Tibial nerve (tissue), 4 donors: ENCODE results near the gene ELP5. TPM values are rescaled to one million over a fixed set of nuclear protein-coding genes. Genes with fewer than 3 reads are reported as not detected.

Experiments used
- DNase-seq, 2 donors: peaks; one replicate each; pipeline ENCODE4 v3.0.0-alpha.2; 2019; ENCODE audit warnings: low spot score in 2 of 2
- H3K27ac ChIP-seq, 4 donors: fragments of 200-600 bp; sonication (generic) in 3 of 4; one replicate each; pipeline ENCODE4 v1.5.1; 2017 to 2019; ENCODE audit warnings: mild to moderate bottlenecking in 1 of 4
- H3K27me3 ChIP-seq, 2 donors: fragments of 200-600 bp; sonication (generic) in 1 of 2; one replicate each; pipeline versions ENCODE4 v1.5.1 to v1.6.0; 2017 to 2019
- H3K36me3 ChIP-seq, 3 donors: fragments of 200-600 bp; sonication (generic); one replicate each; pipeline ENCODE4 v1.5.1; 2018 to 2019
- H3K4me1 ChIP-seq, 4 donors: fragments of 200-600 bp; sonication (generic) in 3 of 4; one replicate each; pipeline ENCODE4 v1.5.1; 2017 to 2019
- H3K4me3 ChIP-seq, 4 donors: fragments of 200-600 bp; sonication (generic) in 3 of 4; one replicate each; pipeline ENCODE4 v1.5.1; 2017 to 2019; ENCODE audit warnings: mild to moderate bottlenecking in 1 of 4, moderate library complexity in 1 of 4
- H3K9me3 ChIP-seq, 4 donors: fragments of 200-600 bp; sonication (generic) in 3 of 4; one replicate each; pipeline ENCODE4 v1.5.1; 2017 to 2019
- EP300 ChIP-seq, 2 donors: sonication (generic); formaldehyde crosslinking; IDR thresholded peaks; one replicate each; pipeline ENCODE4 v1.6.1; 2017; ENCODE audit warnings: antibody characterized with exemption in 2 of 2, mild to moderate bottlenecking in 1 of 2
- POLR2A ChIP-seq, 2 donors: fragments of 450-650 bp; IDR thresholded peaks; one replicate each; pipeline ENCODE4 v1.6.1; 2017; ENCODE audit warnings: antibody characterized with exemption in 2 of 2, mild to moderate bottlenecking in 2 of 2, moderate library complexity in 2 of 2
- WGBS, 2 donors: methylation state at CpG; one replicate each; pipeline ENCODE4 v1.1.5; 2018; 5-methylcytosine and 5-hydroxymethylcytosine counted together
- total RNA-seq, 4 donors: library from RNA; depleted of rRNA; stranded (reverse); fragments of >200 nt; gene quantifications; one replicate each; pipeline ENCODE4 v1.1.0, GENCODE V29; 2016
- TF ChIP-seq, protein P1 (sequence below), 5 experiments: fragments of 200-600 bp in 3 of 5; fragments of 450-650 bp in 2 of 5; sonication (generic) in 3 of 5; IDR thresholded peaks; one replicate each; pipeline ENCODE4 v1.5.1; 2016 to 2019; ENCODE audit warnings: antibody characterized with exemption in 5 of 5, mild to moderate bottlenecking in 3 of 5, moderate library complexity in 2 of 5

ELP5 gene
- total RNA-seq, 4 donors from 2014 or later, result 21.9 to 28.7 (median 25.0) TPM

DNA sequence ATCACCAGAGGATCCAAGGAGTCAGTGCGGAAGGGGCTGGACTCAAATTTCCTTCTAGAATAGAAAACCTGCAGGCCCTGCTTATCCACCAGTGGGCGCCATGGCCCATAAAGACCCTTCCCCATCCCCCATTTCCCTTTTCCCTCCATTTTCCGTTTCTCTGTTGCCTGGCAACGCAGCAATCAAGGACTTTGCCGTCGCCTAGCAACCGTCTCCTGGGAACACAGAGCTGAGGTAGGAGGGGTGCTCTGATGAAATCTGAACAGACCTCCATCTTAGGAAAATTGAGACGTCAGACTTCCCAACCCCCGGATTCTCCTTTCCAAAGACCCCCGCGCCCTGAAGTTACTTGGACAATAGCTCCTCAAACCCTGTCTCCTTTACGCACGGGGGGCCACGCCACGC lies 38.1 kb upstream of the ELP5 start:
- Histone ChIP-seq H3K4me1 (peaks cover 0 to 58% (median 28%) of the 10 kb centered on the region in 4 donors), H3K27ac (peak overlapping the region in 3 of 4 donors; percentile 51 to 98 (median 97)), H3K4me3 (peak overlapping the region; percentile 28 to 54 (median 41)), H3K36me3 (no peaks in the 10 kb centered on the region), H3K27me3 (peaks cover 0 to 11% of the 10 kb centered on the region in 2 donors), H3K9me3 (no peaks in the 10 kb centered on the region)
- 5% methylated on average over 15 of the region's 15 CpGs for WGBS, 2 donors
- TF ChIP-seq, protein P1, sequence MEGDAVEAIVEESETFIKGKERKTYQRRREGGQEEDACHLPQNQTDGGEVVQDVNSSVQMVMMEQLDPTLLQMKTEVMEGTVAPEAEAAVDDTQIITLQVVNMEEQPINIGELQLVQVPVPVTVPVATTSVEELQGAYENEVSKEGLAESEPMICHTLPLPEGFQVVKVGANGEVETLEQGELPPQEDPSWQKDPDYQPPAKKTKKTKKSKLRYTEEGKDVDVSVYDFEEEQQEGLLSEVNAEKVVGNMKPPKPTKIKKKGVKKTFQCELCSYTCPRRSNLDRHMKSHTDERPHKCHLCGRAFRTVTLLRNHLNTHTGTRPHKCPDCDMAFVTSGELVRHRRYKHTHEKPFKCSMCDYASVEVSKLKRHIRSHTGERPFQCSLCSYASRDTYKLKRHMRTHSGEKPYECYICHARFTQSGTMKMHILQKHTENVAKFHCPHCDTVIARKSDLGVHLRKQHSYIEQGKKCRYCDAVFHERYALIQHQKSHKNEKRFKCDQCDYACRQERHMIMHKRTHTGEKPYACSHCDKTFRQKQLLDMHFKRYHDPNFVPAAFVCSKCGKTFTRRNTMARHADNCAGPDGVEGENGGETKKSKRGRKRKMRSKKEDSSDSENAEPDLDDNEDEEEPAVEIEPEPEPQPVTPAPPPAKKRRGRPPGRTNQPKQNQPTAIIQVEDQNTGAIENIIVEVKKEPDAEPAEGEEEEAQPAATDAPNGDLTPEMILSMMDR (IDR thresholded peaks at IDR 0.05), result peak in 1 of 5 experiments; percentile 14
- TF ChIP-seq POLR2A (IDR thresholded peaks at IDR 0.05), result no peak
- peak in 1 of 2 donors; percentile 55 for DNase-seq

DNA sequence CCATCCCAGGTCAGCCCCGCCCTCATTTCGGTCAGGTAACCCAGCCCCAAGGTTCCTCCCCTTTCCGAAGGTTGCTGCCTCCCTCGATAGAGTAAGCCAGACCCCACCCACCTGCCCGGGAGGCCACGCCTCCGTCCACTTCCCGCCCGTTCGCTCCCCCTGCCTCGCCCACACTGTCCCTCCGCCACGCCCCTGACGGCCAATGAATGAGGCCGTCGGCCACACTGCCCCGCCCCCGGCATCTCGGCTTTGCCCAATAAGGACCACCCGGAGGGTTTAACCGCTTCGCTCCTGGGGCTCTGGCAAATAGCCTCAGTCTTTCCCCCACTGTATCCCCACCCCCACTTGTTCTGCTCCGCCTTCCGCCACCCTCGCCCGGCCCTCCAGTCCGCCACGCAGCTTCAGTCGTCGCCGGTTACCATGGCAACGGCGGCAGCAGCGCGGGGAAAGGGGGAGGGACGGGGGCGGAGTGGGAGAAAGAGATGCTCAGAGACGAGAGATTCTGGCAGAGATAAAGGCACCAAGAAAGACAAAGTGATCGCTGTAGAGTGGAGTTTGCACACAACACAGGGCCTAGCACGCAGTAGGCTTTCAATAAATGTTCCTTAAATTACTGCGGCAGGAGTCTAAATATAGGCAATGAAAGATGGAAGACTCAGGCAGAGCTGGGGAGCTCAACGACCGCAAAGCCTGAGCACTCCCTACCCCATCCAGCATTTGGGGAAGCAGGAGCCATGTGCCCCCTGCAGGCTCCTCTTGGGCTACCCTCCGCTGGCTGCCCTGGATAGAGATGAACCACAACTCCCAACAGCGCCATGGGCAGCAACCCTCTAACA lies 37.5 kb upstream of the ELP5 start:
- peak overlapping the region; percentile 28 to 54 (median 41) for H3K4me3 ChIP-seq
- H3K9me3 ChIP-seq, result no peaks in the 10 kb centered on the region
- no peaks in the 10 kb centered on the region for H3K36me3 ChIP-seq
- TF ChIP-seq, protein P1 (IDR thresholded peaks at IDR 0.05), result peak in 4 of 5 experiments; percentile 55 to 63 (median 61)
- TF ChIP-seq POLR2A (IDR thresholded peaks at IDR 0.05) (no peak), EP300 (IDR thresholded peaks at IDR 0.05) (peak; percentile 38 to 45)
- H3K27me3 ChIP-seq, result peaks cover 0 to 11% of the 10 kb centered on the region in 2 donors
- WGBS, 2 donors, result 1% methylated on average over 41 to 45 of the region's 45 CpGs
- H3K27ac ChIP-seq, result peak overlapping the region; percentile 11 to 98 (median 74)
- peak; percentile 94 to 96 for DNase-seq
- peaks cover 0 to 64% (median 31%) of the 10 kb centered on the region in 4 donors for H3K4me1 ChIP-seq

DNA sequence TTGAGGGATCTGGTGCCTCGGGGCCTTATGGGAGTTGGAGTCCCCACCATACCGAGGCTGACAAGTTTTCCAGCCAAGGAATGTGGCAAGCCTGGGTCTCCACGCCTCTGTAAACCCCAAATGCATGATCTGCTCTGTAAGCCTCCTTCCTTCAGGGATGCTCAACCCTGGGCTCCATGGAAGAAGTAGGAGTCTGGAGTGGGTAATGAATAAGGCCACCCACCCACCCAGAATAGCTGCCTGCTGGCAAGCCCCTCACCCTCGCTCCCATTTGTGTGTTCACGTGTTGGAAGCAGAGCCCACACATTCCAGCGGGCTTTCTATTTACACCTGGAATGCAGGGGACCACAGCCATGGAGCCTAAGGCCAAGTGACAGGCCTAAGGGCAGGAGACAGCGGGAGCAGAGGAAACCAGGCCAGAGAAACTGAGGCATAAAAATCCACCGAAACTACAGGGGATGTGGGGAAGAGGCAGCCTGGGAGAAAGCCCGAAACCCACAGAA lies 36.8 kb upstream of the ELP5 start:
- peaks cover 0 to 11% of the 10 kb centered on the region in 2 donors for H3K27me3 ChIP-seq
- no peak for TF ChIP-seq EP300 (IDR thresholded peaks at IDR 0.05)
- TF ChIP-seq POLR2A (IDR thresholded peaks at IDR 0.05), result no peak
- TF ChIP-seq, protein P1 (IDR thresholded peaks at IDR 0.05), result no peak
- H3K4me3 ChIP-seq, result peak overlapping the region in 2 of 4 donors; percentile 45 to 54
- peak in 1 of 2 donors; percentile 94 for DNase-seq
- H3K36me3 ChIP-seq, result no peaks in the 10 kb centered on the region
- H3K9me3 ChIP-seq, result no peaks in the 10 kb centered on the region
- H3K4me1 ChIP-seq, result peaks cover 0 to 66% (median 31%) of the 10 kb centered on the region in 4 donors
- H3K27ac ChIP-seq, result peak overlapping the region in 3 of 4 donors; percentile 51 to 98 (median 97)
- WGBS, 2 donors, result 13 to 16% methylated on average over 8 to 9 of the region's 9 CpGs

DNA sequence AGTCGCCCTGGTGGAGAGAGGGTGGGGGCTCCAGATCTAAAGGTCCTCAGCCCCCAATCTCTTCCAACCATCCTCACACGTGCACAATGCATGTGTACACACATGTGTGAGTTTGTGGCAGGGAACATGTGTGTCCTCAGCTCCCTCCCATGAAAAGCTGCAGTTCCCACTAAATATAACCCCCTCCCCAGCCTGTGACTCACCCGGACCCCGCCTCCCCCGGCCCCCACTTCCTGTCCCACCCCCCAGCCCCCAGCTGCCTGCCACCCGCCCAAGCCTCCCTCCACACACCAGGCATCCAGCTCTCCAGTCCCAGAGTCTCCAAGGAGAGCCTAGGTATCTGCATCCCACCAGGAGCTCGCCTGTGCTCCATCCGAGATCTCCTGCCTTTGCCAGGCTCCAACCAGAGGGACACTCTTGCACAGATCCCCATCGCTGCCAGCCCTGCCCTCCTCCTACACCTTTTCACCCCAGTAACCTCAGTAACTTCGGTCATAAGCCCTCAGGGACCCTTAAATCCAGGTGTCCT lies 36.3 kb upstream of the ELP5 start:
- Histone ChIP-seq H3K9me3 (no peaks in the 10 kb centered on the region), H3K27ac (peak overlapping the region in 3 of 4 donors; percentile 51 to 98 (median 97))

More for the DNA sequence above, 36.3 kb upstream of the ELP5 start:
- WGBS, 2 donors, result 3 to 13% methylated on average over 7 to 10 of the region's 10 CpGs
- Histone ChIP-seq H3K4me1 (peaks cover 0 to 71% (median 35%) of the 10 kb centered on the region in 4 donors), H3K27me3 (peaks cover 0 to 11% of the 10 kb centered on the region in 2 donors), H3K4me3 (peak overlapping the region in 1 of 4 donors; percentile 54), H3K36me3 (no peaks in the 10 kb centered on the region)
- no peak for DNase-seq
- TF ChIP-seq, protein P1 (IDR thresholded peaks at IDR 0.05), result no peak
- no peak for TF ChIP-seq EP300 (IDR thresholded peaks at IDR 0.05)
- no peak for TF ChIP-seq POLR2A (IDR thresholded peaks at IDR 0.05)
